Chondrocyte (in vitro differentiated cells): ENCODE data around the gene BCAR3. TPM values are rescaled to one million over a fixed set of nuclear protein-coding genes. Genes with fewer than 3 reads are reported as not detected.

Source experiments
- DNase-seq: peaks from one replicate; pipeline ENCODE4 v3.0.0; 2021; ENCODE audit warnings: mixed read lengths, low spot score
- H3K27ac Mint-ChIP-seq: one replicate; pipeline ENCODE4 v1.8.0; 2021; ENCODE audit warnings: mild to moderate bottlenecking, moderate library complexity, mixed read lengths; ENCODE audit not compliant: unreplicated experiment
- H3K27me3 Mint-ChIP-seq: 2 replicates; pipeline ENCODE4 v1.8.0; 2021; ENCODE audit warnings: low read depth, mixed read lengths
- H3K36me3 Mint-ChIP-seq: 2 replicates; pipeline ENCODE4 v1.8.0; 2021; ENCODE audit warnings: low read depth, mixed read lengths
- H3K4me1 Mint-ChIP-seq: 2 replicates; pipeline ENCODE4 v1.8.0; 2021; ENCODE audit warnings: low read depth, mild to moderate bottlenecking, mixed read lengths
- H3K4me3 Mint-ChIP-seq: one replicate; pipeline ENCODE4 v1.8.0; 2021; ENCODE audit warnings: mild to moderate bottlenecking, moderate library complexity, mixed read lengths; ENCODE audit not compliant: unreplicated experiment
- H3K9me3 Mint-ChIP-seq: 2 replicates; pipeline ENCODE4 v1.8.0; 2021; ENCODE audit warnings: low read depth, mixed read lengths
- total RNA-seq: library from RNA; stranded (reverse); gene quantifications from 3 replicates; pipeline ENCODE4 v1.2.1, GENCODE V29; 2021
- TF ChIP-seq, protein P1 (sequence below): fragments of 200-600 bp; sonication (generic); IDR thresholded peaks from 2 replicates; pipeline ENCODE4 v1.5.0; 2021; ENCODE audit warnings: antibody characterized with exemption, mild to moderate bottlenecking, moderate library complexity

BCAR3 gene
- total RNA-seq, 1 donor from 2014 or later: 18.5 TPM

DNA sequence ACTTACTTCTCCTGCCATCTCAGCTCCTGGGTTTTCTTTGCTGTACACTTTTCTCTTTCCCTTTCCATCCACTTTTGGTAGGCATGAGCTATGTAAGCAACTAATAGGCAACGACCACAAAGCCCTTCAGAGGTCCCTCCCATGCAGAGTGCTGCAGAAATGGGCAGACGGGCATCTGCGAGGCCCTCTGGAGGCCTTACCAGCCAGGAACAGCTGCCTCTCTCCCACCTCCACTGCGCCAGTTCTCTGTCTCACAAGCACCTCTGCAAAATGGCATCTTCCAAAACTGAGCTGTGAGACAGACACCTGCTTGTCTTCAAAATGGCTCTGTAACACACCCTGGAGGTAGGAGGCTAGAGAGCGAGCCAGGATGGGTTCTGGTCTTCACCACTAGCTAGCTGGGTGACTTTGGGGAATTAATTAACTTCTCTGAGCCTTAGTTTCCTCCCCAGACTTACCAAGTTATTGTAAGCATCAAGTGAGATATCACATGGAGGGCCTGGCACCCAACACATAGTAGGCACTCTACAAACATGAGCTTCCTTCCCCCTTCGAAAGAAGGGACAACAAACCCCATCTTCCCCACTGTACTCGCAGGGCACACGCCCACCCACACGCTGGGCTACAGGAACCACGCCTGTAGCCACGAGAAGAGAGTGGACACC is 62.0 kb downstream of the BCAR3 start:
- TF ChIP-seq, protein P1, sequence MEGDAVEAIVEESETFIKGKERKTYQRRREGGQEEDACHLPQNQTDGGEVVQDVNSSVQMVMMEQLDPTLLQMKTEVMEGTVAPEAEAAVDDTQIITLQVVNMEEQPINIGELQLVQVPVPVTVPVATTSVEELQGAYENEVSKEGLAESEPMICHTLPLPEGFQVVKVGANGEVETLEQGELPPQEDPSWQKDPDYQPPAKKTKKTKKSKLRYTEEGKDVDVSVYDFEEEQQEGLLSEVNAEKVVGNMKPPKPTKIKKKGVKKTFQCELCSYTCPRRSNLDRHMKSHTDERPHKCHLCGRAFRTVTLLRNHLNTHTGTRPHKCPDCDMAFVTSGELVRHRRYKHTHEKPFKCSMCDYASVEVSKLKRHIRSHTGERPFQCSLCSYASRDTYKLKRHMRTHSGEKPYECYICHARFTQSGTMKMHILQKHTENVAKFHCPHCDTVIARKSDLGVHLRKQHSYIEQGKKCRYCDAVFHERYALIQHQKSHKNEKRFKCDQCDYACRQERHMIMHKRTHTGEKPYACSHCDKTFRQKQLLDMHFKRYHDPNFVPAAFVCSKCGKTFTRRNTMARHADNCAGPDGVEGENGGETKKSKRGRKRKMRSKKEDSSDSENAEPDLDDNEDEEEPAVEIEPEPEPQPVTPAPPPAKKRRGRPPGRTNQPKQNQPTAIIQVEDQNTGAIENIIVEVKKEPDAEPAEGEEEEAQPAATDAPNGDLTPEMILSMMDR: peak; percentile 45
- Mint-ChIP-seq H3K36me3 (no peaks in the 10 kb centered on the region), H3K4me1 (peaks cover 71% of the 10 kb centered on the region), H3K4me3 (no peak overlapping the region), H3K9me3 (no peaks in the 10 kb centered on the region), H3K27me3 (no peaks in the 10 kb centered on the region), H3K27ac (no peak overlapping the region)
- no peak for DNase-seq

DNA sequence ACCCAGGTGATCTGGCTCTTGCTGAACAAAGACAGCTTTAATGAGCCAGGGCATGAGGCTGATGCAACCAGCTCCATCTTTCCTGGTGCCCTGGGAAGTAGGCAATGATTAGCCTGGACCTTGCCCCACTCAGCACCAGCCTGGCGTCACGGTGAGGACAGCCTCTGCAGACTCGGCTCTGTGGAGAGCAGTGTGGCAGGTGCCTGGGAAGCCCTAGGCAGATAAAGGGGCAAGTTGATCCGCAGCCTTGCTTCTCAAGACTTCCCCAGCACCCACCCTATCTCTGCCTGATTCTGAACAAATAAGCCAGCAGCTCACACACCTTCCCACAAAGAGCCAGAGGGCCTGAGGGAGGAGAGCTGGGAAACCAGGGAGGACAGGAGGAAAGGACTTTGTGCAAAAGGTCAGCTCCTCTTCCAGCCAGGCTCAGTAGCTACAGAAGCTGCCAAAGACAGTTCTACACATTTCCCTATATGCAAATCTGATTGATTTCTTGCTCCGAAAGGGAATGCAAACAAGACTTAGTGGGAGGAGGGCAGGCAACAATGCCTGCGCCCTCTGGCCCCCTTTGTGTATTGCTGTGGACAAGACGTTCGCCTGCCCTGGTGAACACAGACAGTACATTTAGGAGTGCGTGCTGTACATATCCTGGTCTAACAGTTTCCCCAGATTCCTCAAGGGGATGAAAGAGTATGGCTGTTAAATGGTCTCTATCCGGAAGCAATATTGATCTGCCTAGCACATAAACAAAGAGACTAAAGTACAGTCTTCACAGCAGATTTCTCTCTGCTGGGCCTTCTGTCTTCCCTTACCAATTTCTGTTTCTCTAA is 63.8 kb downstream of the BCAR3 start:
- TF ChIP-seq, protein P1: no peak
- no peaks in the 10 kb centered on the region for H3K9me3 Mint-ChIP-seq
- no peaks in the 10 kb centered on the region for H3K27me3 Mint-ChIP-seq
- no peak for DNase-seq
- no peak overlapping the region for H3K4me3 Mint-ChIP-seq
- peaks cover 76% of the 10 kb centered on the region for H3K4me1 Mint-ChIP-seq
- peak overlapping the region; percentile 90 for H3K27ac Mint-ChIP-seq
- no peaks in the 10 kb centered on the region for H3K36me3 Mint-ChIP-seq

DNA sequence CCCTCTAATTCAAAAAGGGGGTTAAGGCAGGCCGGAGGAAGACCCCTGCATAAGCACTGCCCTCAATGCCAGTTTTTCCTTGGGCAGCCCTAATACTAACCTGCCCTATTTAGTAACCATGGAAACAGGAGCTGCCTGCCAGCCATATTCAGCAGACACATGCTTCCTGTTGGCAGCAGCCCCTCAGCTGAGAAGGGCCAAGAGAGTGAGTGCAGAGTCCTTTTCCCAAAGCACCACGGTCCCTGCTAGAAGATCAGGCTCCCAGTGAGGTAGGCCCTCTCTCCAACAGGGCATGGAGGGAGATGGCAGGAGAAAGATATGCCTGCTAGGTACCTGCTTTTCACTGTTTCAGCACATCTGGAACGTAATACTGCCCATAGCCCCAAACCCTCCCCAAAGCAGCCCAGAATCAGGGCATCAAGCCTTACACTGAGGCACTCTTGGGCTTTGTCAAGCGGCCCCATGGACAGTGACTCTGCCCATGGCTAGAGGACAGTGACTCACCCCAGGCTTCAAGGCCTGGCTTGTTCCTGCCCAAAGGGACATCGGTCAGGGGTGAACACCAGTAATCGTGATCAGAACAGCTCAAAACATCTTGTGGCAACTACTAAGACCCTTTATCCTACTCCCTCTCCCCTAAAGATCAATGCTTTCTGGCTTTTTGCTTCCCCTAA is 64.5 kb downstream of the BCAR3 start:
- no peaks in the 10 kb centered on the region for H3K36me3 Mint-ChIP-seq

DNA sequence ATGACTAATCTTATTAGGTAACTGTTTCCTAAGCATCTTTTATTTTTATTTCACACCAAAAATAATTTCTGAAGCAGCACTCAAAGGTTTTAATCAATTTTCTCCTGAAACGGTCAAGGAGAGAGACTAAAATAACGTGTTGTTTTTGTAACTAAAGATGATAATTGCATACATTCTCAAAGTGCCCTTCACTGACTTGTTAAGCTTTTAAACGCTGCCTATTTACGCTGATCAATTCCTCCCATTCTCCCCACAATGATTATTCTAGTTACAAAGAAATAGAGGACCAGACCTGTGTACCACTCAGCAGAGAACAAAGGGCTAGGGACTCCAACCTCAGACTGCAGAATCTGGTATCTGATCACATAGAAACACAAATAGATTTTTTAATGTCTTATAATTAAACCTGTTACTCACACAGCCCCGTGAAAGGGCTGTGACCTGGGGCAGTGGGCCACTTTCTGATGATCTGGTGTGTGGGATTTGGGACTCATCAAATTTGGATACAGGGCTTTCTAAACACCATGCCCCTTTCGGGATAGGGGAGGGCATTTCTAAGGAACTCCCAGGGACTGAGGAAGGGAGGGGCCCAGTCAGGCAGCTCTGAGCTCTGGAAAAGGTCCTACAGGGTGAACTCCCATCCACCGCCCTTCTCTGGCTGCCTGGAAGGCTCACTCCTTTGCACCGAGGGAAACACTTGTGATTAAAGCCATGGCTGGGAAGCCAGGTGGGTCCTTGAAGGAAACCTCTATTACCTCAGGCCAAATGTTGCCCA is 65.2 kb downstream of the BCAR3 start:
- H3K4me1 Mint-ChIP-seq: peaks cover 84% of the 10 kb centered on the region
- no peak for DNase-seq
- peak overlapping the region; percentile 90 for H3K27ac Mint-ChIP-seq
- H3K36me3 Mint-ChIP-seq: no peaks in the 10 kb centered on the region
- TF ChIP-seq, protein P1: no peak
- no peaks in the 10 kb centered on the region for H3K27me3 Mint-ChIP-seq
- H3K4me3 Mint-ChIP-seq: no peak overlapping the region
- no peaks in the 10 kb centered on the region for H3K9me3 Mint-ChIP-seq

More for the DNA sequence above, 64.5 kb downstream of the BCAR3 start:
- H3K27ac Mint-ChIP-seq: peak overlapping the region; percentile 90
- no peaks in the 10 kb centered on the region for H3K27me3 Mint-ChIP-seq
- H3K4me3 Mint-ChIP-seq: no peak overlapping the region
- peaks cover 80% of the 10 kb centered on the region for H3K4me1 Mint-ChIP-seq
- TF ChIP-seq, protein P1: no peak
- no peak for DNase-seq
- no peaks in the 10 kb centered on the region for H3K9me3 Mint-ChIP-seq
